Measurements from ENCODE around the gene RPN2. TPM values are rescaled to one million over a fixed set of nuclear protein-coding genes. Genes with fewer than 3 reads are reported as not detected.

The RPN2 gene
- total and polyA plus RNA-seq, 2 of the 13 experiments (the other 11 are each of a cell fraction or from before 2014, with no cell fraction given), result 587 to 1,818 TPM

- TF ChIP-seq, protein P1, sequence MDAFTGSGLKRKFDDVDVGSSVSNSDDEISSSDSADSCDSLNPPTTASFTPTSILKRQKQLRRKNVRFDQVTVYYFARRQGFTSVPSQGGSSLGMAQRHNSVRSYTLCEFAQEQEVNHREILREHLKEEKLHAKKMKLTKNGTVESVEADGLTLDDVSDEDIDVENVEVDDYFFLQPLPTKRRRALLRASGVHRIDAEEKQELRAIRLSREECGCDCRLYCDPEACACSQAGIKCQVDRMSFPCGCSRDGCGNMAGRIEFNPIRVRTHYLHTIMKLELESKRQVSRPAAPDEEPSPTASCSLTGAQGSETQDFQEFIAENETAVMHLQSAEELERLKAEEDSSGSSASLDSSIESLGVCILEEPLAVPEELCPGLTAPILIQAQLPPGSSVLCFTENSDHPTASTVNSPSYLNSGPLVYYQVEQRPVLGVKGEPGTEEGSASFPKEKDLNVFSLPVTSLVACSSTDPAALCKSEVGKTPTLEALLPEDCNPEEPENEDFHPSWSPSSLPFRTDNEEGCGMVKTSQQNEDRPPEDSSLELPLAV (CRISPR knock-in tag; conservative IDR thresholded peaks at IDR 0.05; ENCODE audit: low read depth), result no peak
- TF ChIP-seq ATF7 (IDR thresholded peaks at IDR 0.05) (no peak), ATF7 (CRISPR knock-in tag; IDR thresholded peaks at IDR 0.05) (no peak), RXRA (CRISPR knock-in tag; IDR thresholded peaks at IDR 0.05) (no peak), SOX13 (IDR thresholded peaks at IDR 0.05) (no peak), SOX13 (CRISPR knock-in tag; conservative IDR thresholded peaks at IDR 0.05 in 1 of 2, IDR thresholded peaks at IDR 0.05 in 1 of 2) (0 out of 4 replicates have a peak, but pooled peaks of 1 of the 2 experiments have one; percentile 9), ZNF136 (CRISPR knock-in tag; IDR thresholded peaks at IDR 0.05; ENCODE audit: low read depth) (peak; percentile 74; the same call in 1 of the 2 replicates), SMYD3 (CRISPR knock-in tag; IDR thresholded peaks at IDR 0.05) (no peak), HNF1A (IDR thresholded peaks at IDR 0.05; ENCODE audit: low read depth) (peak; percentile 32; the same call in 1 of the 2 replicates), HNF1A (CRISPR knock-in tag; IDR thresholded peaks at IDR 0.05; ENCODE audit: borderline replicate concordance) (no peak), PAF1 (CRISPR knock-in tag; IDR thresholded peaks at IDR 0.05) (no peak), HNF4A (CRISPR knock-in tag; IDR thresholded peaks at IDR 0.05) (no peak), ZNF333 (CRISPR knock-in tag; IDR thresholded peaks at IDR 0.05; ENCODE audit: borderline replicate concordance) (no peak), CHCHD3 (CRISPR knock-in tag; IDR thresholded peaks at IDR 0.05) (no peak), ZNF660 (CRISPR knock-in tag; IDR thresholded peaks at IDR 0.05; ENCODE audit: borderline replicate concordance, low read depth) (no peak), HNRNPK (IDR thresholded peaks at IDR 0.05; ENCODE audit: low read depth, low read length, poor library complexity, severe bottlenecking) (no peak)
- TF ChIP-seq, protein P2, sequence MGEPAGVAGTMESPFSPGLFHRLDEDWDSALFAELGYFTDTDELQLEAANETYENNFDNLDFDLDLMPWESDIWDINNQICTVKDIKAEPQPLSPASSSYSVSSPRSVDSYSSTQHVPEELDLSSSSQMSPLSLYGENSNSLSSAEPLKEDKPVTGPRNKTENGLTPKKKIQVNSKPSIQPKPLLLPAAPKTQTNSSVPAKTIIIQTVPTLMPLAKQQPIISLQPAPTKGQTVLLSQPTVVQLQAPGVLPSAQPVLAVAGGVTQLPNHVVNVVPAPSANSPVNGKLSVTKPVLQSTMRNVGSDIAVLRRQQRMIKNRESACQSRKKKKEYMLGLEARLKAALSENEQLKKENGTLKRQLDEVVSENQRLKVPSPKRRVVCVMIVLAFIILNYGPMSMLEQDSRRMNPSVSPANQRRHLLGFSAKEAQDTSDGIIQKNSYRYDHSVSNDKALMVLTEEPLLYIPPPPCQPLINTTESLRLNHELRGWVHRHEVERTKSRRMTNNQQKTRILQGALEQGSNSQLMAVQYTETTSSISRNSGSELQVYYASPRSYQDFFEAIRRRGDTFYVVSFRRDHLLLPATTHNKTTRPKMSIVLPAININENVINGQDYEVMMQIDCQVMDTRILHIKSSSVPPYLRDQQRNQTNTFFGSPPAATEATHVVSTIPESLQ (CRISPR knock-in tag; conservative IDR thresholded peaks at IDR 0.05), result no peak
- TF ChIP-seq, protein P3, sequence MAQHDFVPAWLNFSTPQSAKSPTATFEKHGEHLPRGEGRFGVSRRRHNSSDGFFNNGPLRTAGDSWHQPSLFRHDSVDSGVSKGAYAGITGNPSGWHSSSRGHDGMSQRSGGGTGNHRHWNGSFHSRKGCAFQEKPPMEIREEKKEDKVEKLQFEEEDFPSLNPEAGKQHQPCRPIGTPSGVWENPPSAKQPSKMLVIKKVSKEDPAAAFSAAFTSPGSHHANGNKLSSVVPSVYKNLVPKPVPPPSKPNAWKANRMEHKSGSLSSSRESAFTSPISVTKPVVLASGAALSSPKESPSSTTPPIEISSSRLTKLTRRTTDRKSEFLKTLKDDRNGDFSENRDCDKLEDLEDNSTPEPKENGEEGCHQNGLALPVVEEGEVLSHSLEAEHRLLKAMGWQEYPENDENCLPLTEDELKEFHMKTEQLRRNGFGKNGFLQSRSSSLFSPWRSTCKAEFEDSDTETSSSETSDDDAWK (CRISPR knock-in tag; IDR thresholded peaks at IDR 0.05), result no peak
- TF ChIP-seq, protein P4, sequence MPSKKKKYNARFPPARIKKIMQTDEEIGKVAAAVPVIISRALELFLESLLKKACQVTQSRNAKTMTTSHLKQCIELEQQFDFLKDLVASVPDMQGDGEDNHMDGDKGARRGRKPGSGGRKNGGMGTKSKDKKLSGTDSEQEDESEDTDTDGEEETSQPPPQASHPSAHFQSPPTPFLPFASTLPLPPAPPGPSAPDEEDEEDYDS (CRISPR knock-in tag; IDR thresholded peaks at IDR 0.05), result 0 out of 2 replicates have a peak, but pooled peaks have one; percentile 19
Observed at GRCh38 chr20:37274851-37275524, 95.9 kb downstream of the RPN2 start (continued).

All from HepG2 (cell line).